HEK293T (cell line): ENCODE results near the gene CELSR1.

ENCODE experiments used
- CTCF ChIA-PET: fragments of 350-600 bp; formaldehyde crosslinking; extraction: SDS; loops from one replicate; lab custom pipeline; 2021; ENCODE audit warnings: antibody characterized with exemption, inconsistent platforms; lab: Yijun Ruan, JAX
- POLR2A ChIA-PET: fragments of 350-600 bp; formaldehyde crosslinking; extraction: SDS; loops from one replicate; lab custom pipeline; 2020; ENCODE audit warnings: antibody characterized with exemption, inconsistent platforms; lab: Yijun Ruan, JAX
- DNase-seq: peaks from one replicate; pipeline ENCODE4 v3.0.0; 2012; ENCODE audit warnings: mixed read lengths; ENCODE audit errors: extremely low spot score
- ARNT ChIP-seq: fragments of 450-650 bp; IDR thresholded peaks from 2 replicates; pipeline ENCODE4 v1.6.1; 2017; ENCODE audit warnings: mild to moderate bottlenecking
- BHLHE40 ChIP-seq: fragments of 450-650 bp; IDR thresholded peaks from 2 replicates; pipeline ENCODE4 v1.6.1; 2016; ENCODE audit warnings: mild to moderate bottlenecking, moderate library complexity, borderline replicate concordance
- CTBP1 ChIP-seq: fragments of 450-650 bp; IDR thresholded peaks from 2 replicates; pipeline ENCODE4 v1.6.1; 2016; ENCODE audit warnings: borderline replicate concordance
- ELF4 ChIP-seq: fragments of 450-650 bp; IDR thresholded peaks from 2 replicates; pipeline ENCODE4 v1.6.1; 2017; ENCODE audit warnings: antibody characterized with exemption
- FOXA1 ChIP-seq: fragments of 450-650 bp; IDR thresholded peaks from 2 replicates; pipeline ENCODE4 v1.6.1; 2016; ENCODE audit warnings: mild to moderate bottlenecking
- FOXK2 ChIP-seq: fragments of 450-650 bp; IDR thresholded peaks from 2 replicates; pipeline ENCODE4 v1.6.1; 2016; ENCODE audit warnings: mild to moderate bottlenecking
- FOXM1 ChIP-seq: fragments of 450-650 bp; IDR thresholded peaks from 2 replicates; pipeline ENCODE4 v1.6.1; 2017; ENCODE audit warnings: mild to moderate bottlenecking, borderline replicate concordance
- HDGF ChIP-seq: fragments of 450-650 bp; IDR thresholded peaks from 2 replicates; pipeline ENCODE4 v1.6.1; 2017; ENCODE audit warnings: antibody characterized with exemption, borderline replicate concordance
- L3MBTL2 ChIP-seq: fragments of 450-650 bp; conservative IDR thresholded peaks from 2 replicates; pipeline ENCODE4 v1.6.1; 2016; ENCODE audit warnings: mild to moderate bottlenecking
- LEF1 ChIP-seq: fragments of 450-650 bp; IDR thresholded peaks from 2 replicates; pipeline ENCODE4 v1.6.1; 2017; ENCODE audit warnings: mild to moderate bottlenecking, borderline replicate concordance
- NFRKB ChIP-seq: fragments of 450-650 bp; IDR thresholded peaks from 2 replicates; pipeline ENCODE4 v1.6.1; 2016; ENCODE audit warnings: mild to moderate bottlenecking, moderate library complexity
- SP1 ChIP-seq: fragments of 450-650 bp; IDR thresholded peaks from 2 replicates; pipeline ENCODE4 v1.6.1; 2017
- SUZ12 ChIP-seq: fragments of 450-650 bp; IDR thresholded peaks from 2 replicates; pipeline ENCODE4 v1.6.1; 2016; ENCODE audit warnings: mild to moderate bottlenecking
- TARDBP ChIP-seq: fragments of 450-650 bp; IDR thresholded peaks from 2 replicates; pipeline ENCODE4 v1.6.1; 2016
- ZNF384 ChIP-seq: fragments of 450-650 bp; IDR thresholded peaks from 2 replicates; pipeline ENCODE4 v1.6.1; 2016
- TF ChIP-seq, protein P1 (sequence below): fragments of 450-650 bp; IDR thresholded peaks from 2 replicates; pipeline ENCODE4 v1.6.1; 2016

The CELSR1 gene

GRCh38 chr22:46553189-46553588, 15.8 kb upstream of the CELSR1 start:
- ChIA-PET CTCF (no interaction called here), POLR2A (interaction anchor here (1.1 kb wide), 1 partner anchor 8 kb away, joined by 3 read pairs; no protein-coding TSS in a partner anchor)
- TF ChIP-seq HDGF (no peak), BHLHE40 (no peak), FOXA1 (no peak), SP1 (no peak), NFRKB (no peak), ZNF384 (no peak), LEF1 (no peak), FOXM1 (no peak), SUZ12 (no peak), CTBP1 (no peak), L3MBTL2 (no peak), ARNT (no peak)
- TF ChIP-seq, protein P1, sequence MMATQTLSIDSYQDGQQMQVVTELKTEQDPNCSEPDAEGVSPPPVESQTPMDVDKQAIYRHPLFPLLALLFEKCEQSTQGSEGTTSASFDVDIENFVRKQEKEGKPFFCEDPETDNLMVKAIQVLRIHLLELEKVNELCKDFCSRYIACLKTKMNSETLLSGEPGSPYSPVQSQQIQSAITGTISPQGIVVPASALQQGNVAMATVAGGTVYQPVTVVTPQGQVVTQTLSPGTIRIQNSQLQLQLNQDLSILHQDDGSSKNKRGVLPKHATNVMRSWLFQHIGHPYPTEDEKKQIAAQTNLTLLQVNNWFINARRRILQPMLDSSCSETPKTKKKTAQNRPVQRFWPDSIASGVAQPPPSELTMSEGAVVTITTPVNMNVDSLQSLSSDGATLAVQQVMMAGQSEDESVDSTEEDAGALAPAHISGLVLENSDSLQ: no peak
- no peak for DNase-seq

- DNase-seq: no peak
- TF ChIP-seq ARNT: no peak
- no peak for TF ChIP-seq SUZ12
- TF ChIP-seq, protein P1: no peak
- no peak for TF ChIP-seq ZNF384
- no peak for TF ChIP-seq HDGF
- no peak for TF ChIP-seq ELF4
- TF ChIP-seq SP1: no peak
- no peak for TF ChIP-seq NFRKB
- no peak for TF ChIP-seq FOXM1
- TF ChIP-seq FOXA1: no peak
- TF ChIP-seq CTBP1: no peak
- TF ChIP-seq LEF1: no peak
- TF ChIP-seq TARDBP: no peak
- TF ChIP-seq FOXK2: no peak
- ChIA-PET CTCF (interaction anchor here (1.3 kb wide), 1 partner anchor 184 kb away, joined by 4 read pairs; no protein-coding TSS in a partner anchor), POLR2A (interaction anchor here (0.8 kb wide), 1 partner anchor 9 kb away, joined by 3 read pairs; no protein-coding TSS in a partner anchor)
These were observed 14.6 kb upstream of the CELSR1 start for GRCh38 chr22:46551996-46552395.

DNA sequence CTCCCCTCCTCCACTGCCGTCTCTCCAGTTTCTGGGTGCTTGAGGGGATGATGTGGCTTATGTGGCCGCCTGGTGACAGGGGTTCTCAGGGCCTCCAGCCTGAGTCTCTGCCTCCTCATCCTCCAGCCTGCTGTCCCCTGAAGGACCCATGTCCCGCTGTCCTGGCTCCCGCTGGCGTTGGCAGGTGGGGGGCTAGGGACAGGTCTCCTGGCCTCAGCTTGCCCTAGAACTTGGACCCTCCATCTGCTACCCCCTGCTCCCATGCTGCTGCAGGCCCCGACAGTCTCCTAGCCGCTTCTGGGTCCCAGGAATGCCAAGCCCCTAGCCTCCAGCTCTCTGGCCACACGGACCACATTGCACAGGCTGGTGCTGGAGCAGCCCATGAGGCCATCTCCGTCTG, 13.9 kb upstream of the CELSR1 start:
- no peak for DNase-seq
- ChIA-PET POLR2A (interaction anchor here (0.8 to 1.1 kb wide), 2 partner anchors 10 kb away, joined by 3 to 4 read pairs; no protein-coding TSS in a partner anchor), CTCF (interaction anchor here (1.3 kb wide), 1 partner anchor 184 kb away, joined by 4 read pairs; no protein-coding TSS in a partner anchor)
- TF ChIP-seq HDGF (no peak), FOXA1 (no peak), SUZ12 (no peak), ZNF384 (no peak), L3MBTL2 (no peak), FOXK2 (no peak), ARNT (no peak), BHLHE40 (no peak), FOXM1 (no peak), ELF4 (no peak)
- TF ChIP-seq, protein P1: no peak

DNA sequence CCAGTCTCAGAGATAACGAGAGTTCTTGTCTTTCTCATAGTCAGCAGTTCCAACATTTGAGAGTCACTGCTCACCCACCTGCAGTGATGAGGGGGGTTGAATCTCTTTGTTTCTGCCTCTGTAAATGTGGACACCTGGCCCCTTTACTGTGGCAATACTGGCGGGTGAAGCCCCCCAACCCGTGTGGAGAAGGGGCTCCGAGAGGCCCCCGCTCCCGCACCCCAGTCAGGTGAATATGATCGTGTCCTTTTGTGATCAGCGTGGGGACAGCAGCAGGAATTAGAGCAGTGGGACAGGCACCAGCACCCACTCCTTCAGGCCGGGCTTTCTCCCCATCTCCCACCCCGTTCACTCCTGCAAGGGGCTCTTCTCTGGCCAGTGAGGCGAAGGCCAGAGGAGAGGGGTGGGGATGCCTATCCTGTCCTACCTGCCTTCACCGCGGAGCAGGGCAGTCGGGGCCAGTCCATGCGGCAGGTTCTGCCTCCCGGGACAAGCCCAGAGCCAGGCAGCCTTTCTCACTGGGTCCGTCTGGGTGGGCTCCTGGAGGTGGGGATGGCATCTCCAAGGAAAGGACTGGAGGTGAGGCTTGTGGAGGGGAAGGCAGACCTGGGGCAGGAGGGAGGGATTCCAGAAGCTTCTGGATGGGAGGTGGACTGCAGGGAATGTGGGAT, 12.7 kb upstream of the CELSR1 start:
- POLR2A ChIA-PET: interaction anchor here (1.1 kb wide), 1 partner anchor 11 kb away, joined by 4 read pairs; no protein-coding TSS in a partner anchor
- TF ChIP-seq CTBP1: no peak
- TF ChIP-seq L3MBTL2: no peak
- TF ChIP-seq BHLHE40: no peak
- TF ChIP-seq TARDBP: no peak
- no peak for TF ChIP-seq LEF1
- TF ChIP-seq SP1: no peak
- TF ChIP-seq FOXM1: no peak
- no peak for TF ChIP-seq NFRKB
- TF ChIP-seq, protein P1: no peak
- no peak for TF ChIP-seq FOXA1
- no peak for TF ChIP-seq ZNF384
- CTCF ChIA-PET: interaction anchor here (0.6 kb wide), 1 partner anchor 210 kb away, joined by 3 read pairs; no protein-coding TSS in a partner anchor
- DNase-seq: no peak

GRCh38 chr22:46549563-46549840, 12.1 kb upstream of the CELSR1 start:
- TF ChIP-seq ZNF384 (no peak), FOXM1 (no peak), FOXK2 (no peak), L3MBTL2 (no peak), LEF1 (no peak), ARNT (no peak), ELF4 (no peak), BHLHE40 (no peak), FOXA1 (no peak), TARDBP (no peak), CTBP1 (no peak), SUZ12 (no peak), SP1 (no peak), NFRKB (no peak), HDGF (no peak)
- TF ChIP-seq, protein P1: no peak
- no peak for DNase-seq
- CTCF ChIA-PET: no interaction called here
- POLR2A ChIA-PET: no interaction called here
